GM23338 (cell line): Measurements from ENCODE around the gene METRNL.
"Not testable (repeated sequence)": the region's sequence is repeated elsewhere in the genome, so short reads cannot be mapped to it uniquely, and the experiment has no call there.

Experiments used
- CREB1 ChIP-seq: fragments of 250-450 bp; sonication (Bioruptor Pico); IDR thresholded peaks from 2 replicates; pipeline ENCODE4 v1.5.0; 2020; ENCODE audit warnings: low read depth, mild to moderate bottlenecking, moderate library complexity
- CTCF ChIP-seq, 2 experiments: fragments of 200-600 bp in 1 of 2; sonication (generic) in 1 of 2; conservative IDR thresholded peaks; 2 replicates each; pipeline versions ENCODE4 v1.5.1 to v1.6.1; 2016 to 2017; ENCODE audit warnings: antibody characterized with exemption in 2 of 2, low read depth in 2 of 2, mild to moderate bottlenecking in 2 of 2, moderate library complexity in 1 of 2
- EZH2 ChIP-seq: fragments of 200-600 bp; sonication (generic); IDR thresholded peaks from one replicate; pipeline ENCODE4 v1.8.0; 2017; ENCODE audit warnings: antibody characterized with exemption, mild to moderate bottlenecking, low read depth; ENCODE audit not compliant: unreplicated experiment
- EZH2phosphoT487 ChIP-seq: fragments of 200-600 bp; sonication (generic); IDR thresholded peaks from one replicate; pipeline ENCODE4 v1.8.1; 2018; ENCODE audit warnings: antibody characterized with exemption; ENCODE audit not compliant: unreplicated experiment
- JUNB ChIP-seq: IDR thresholded peaks from one replicate; pipeline ENCODE4 v1.6.1; 2016; ENCODE audit warnings: antibody characterized with exemption; ENCODE audit not compliant: unreplicated experiment
- NANOG ChIP-seq: IDR thresholded peaks from 2 replicates; pipeline ENCODE4 v1.6.1; 2016; ENCODE audit warnings: antibody characterized with exemption, borderline replicate concordance
- POLR2AphosphoS5 ChIP-seq: IDR thresholded peaks from 2 replicates; pipeline ENCODE4 v1.6.1; 2016; ENCODE audit warnings: antibody characterized with exemption, low read depth
- REST ChIP-seq: IDR thresholded peaks from one replicate; pipeline ENCODE4 v1.6.1; 2018; ENCODE audit warnings: antibody characterized with exemption; ENCODE audit not compliant: unreplicated experiment
- STAT1 ChIP-seq: IDR thresholded peaks from one replicate; pipeline ENCODE4 v1.6.1; 2016; ENCODE audit warnings: antibody characterized with exemption; ENCODE audit not compliant: unreplicated experiment
- ZNF114 ChIP-seq: fragments of 250-450 bp; sonication (Bioruptor Pico); IDR thresholded peaks from 2 replicates; pipeline ENCODE4 v1.5.0; 2020; ENCODE audit warnings: mild to moderate bottlenecking, moderate library complexity
- ZNF331 ChIP-seq: fragments of 250-450 bp; sonication (Bioruptor Pico); IDR thresholded peaks from 2 replicates; pipeline ENCODE4 v1.5.0; 2020; ENCODE audit warnings: low read depth, mild to moderate bottlenecking, moderate library complexity
- ZNF462 ChIP-seq: fragments of 250-450 bp; sonication (Bioruptor Pico); IDR thresholded peaks from 2 replicates; pipeline ENCODE4 v1.5.0; 2020; ENCODE audit warnings: mild to moderate bottlenecking, moderate library complexity

GRCh38 chr17:83055176-83055575, 24.2 kb upstream of the METRNL start:
- TF ChIP-seq CTCF (conservative IDR thresholded peaks at IDR 0.05; ENCODE audit: low read depth in 2 of 2); POLR2AphosphoS5; EZH2; REST; ZNF331; JUNB; STAT1; EZH2phosphoT487; ZNF462 (CRISPR knock-in tag); ZNF114; CREB1 (CRISPR knock-in tag); NANOG: not testable (repeated sequence)
